Measurements from ENCODE around the gene EEFSEC.

EEFSEC gene

DNA sequence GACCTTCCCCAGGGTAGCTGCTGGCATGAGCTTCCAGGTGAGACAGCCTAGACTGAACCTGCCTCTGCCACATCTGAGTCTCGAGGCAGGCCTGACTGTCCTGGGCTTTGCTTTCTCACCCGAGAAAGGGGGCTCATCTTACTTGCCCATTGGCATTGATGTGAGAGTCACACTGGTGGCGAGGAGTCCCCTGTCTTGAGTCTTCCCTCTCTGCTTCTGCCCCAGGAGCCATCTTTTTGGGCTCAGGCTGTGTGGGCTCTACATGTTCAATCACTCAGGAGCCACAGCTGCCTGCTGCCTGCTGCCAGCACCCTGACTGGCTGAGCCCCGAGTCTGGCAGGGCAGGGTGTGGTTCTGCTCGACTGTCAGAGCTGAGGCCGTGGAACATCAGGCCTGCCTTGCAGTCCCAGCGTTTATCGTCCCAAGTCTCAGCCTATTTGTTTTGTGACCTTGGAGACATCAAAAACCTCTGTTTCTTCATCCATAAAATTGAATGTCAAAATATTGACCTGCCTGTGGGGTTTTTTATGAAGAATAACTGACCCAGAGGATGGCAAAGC lies 180.9 kb downstream of the EEFSEC start:
- DNase-seq (ENCODE audit: low read depth, low spot score): no peak

DNA sequence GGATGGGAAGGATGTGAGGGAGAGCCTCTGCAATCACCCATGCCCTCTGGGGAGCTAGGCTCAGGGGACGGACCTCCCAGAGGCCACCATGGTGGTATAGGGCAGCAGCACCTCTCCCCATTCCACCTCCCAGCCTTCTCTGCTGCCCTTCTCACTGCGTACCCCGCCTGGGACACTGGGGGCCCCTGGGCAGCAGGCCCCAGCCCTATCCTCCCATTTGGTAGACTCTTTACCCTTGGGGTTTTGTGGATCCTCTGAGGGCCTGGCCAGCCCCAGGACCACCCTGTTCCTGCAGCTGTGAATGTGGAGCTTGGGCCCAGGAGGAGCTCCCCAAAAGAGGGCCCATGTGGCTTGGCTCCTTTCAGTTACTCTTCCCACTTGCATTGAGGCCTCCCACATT lies 181.5 kb downstream of the EEFSEC start:
- DNase-seq (ENCODE audit: low read depth, low spot score): no peak

DNA sequence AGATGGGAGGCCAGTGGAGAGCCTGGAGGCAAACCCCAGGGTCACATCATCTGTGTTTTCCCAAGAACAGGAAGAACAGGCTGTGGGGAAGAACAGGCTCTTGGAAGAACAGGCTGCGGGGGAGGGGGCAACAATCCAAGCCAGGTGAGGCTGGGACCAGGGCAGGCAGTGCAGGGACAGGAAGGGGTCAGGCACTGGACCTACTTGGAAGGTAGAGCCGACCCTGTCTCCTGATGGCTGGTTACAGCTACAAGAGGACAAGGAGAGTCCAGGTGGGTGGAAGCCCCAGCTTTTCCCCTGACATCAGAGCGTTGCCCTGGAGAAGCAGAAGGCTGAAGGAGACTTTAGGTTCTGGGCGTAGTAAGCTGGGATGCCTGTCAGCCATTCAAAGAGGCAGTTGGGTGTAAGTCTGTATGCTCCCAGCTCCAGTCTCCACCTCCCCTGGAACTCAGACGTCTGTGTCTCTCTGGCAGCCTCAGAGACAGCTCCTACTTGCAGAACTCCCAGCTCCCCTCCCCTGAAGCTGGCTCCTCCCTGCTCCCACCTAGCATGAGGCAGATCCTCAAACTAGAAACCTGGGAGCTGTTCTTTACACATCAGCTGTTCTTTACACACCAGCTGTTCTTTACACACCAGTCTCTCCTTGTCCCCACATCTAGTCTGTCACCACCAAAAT lies 182.5 kb downstream of the EEFSEC start:
- peak; percentile 91 for DNase-seq (ENCODE audit: low read depth, low spot score)

DNA sequence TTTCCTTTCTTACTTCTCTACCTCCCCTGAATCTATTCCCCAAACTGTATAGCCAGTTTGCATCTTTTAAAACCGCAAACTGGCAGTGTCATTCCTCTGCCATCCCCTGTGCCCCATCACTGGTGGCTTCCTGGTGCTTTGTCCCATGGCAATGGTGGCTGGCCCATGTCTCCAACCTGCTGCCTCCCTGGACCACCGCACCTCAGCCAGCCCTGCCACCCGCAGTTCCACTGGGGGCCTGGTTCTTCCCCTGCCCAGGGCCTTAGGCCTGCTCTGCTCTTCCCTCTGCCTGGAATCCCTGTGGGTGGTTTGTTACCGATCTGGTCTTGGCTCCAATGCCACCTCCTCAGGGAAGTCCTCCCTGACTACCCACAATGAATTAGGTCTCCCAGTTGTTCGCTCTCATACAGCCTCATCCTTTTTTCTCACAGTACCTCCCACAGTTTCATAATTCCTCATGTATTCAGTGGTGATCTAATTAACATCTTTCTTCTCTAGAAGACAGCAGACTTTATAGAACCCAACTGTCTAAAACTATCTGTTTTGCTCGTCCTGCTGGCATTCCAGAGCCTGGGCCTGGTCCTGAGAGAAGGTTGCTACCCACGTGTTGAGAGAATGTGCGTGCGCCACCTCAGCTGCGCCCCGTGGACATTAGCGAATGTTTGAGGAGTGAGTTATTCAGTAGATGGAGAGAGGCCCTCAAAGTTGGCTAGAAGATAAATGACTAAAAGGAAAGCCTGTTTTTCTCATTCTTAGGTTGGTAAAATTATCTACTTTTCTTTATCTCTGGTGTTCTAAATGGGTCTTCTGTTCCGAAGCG lies 183.3 kb downstream of the EEFSEC start:
- no peak for DNase-seq (ENCODE audit: low read depth, low spot score)

DNA sequence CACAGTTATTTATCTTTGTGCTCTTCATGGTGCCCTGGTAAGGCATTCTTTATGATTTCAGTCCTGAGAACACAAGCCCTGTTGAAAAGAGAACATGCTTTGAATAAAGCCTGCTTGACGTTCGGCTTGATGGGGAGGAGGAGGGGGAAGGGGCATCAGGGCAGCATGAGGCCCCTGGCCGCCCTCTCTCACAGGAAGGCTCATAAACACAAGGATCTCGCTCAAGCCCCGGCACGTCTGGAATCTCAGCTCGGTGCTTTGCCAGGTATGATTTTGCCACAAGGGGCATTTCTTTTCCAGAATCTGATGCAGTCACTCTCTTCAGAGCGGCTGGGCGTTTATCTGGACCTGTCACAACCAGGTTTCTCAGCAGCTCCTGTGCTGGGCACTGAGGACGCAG lies 184.0 kb downstream of the EEFSEC start:
- DNase-seq (ENCODE audit: low read depth, low spot score): no peak

DNA sequence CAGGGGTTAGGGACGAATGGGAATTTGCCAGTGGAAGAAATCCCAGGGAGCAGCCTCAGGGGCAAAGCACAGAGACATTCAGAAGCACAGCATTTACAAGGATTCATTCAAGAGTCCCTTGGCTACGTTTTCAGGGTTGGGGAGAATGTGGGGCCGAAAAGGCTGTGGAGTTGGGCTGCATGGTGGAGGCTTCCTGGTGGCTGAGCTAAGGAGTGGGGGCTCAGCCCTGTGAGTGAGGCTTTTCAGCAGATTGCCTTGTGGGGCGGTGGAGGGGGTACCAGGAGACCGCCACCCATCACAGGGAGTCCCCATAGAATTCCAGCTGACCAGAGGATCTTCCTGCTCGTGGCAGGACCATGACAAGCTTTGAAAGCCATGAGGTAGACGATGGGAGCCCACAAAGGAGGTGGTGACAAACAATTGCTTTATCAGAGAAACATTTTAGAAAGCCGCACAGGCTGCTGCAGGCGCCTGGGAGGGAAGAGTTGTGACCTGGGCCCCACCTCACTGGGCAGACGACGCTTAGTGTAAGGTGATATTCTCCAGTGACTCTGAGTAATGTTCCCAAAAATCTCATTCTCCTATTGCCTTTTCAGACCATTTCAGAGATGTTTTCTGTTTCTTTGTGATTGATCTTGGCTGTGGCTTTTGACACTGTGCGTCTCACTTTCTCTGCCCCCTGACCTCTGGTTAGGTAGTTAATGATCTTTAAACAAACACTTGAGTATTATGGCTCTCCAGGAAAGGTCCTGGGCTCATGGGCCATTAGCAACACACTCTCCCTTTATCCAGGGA lies 185.5 kb downstream of the EEFSEC start:
- no peak for DNase-seq (ENCODE audit: low read depth, low spot score)

DNA sequence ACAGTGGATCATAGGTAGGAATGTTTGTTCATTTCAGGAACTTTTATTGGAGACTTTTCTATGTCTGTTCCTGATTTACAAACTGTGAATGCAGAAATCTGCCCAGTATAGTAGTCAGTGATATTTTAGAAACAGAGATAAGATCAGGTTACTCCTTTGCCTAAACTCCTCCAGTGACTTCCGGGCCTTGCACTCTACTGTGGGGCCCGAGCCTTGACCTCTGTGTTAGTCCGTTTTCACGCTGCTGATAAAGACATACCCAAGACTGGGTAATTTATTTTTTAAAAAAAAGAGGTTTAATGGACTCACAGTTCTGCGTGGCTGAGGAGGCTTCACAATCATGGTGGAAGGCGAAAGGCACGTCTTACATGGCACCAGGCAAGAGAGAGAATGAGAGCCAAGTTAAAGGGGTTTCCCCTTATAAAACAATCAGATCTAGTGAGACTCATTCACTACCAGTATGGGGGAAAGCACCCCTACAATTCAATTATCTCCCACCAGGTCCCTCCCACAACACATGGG lies 186.3 kb downstream of the EEFSEC start:
- no peak for DNase-seq (ENCODE audit: low read depth, low spot score)

DNA sequence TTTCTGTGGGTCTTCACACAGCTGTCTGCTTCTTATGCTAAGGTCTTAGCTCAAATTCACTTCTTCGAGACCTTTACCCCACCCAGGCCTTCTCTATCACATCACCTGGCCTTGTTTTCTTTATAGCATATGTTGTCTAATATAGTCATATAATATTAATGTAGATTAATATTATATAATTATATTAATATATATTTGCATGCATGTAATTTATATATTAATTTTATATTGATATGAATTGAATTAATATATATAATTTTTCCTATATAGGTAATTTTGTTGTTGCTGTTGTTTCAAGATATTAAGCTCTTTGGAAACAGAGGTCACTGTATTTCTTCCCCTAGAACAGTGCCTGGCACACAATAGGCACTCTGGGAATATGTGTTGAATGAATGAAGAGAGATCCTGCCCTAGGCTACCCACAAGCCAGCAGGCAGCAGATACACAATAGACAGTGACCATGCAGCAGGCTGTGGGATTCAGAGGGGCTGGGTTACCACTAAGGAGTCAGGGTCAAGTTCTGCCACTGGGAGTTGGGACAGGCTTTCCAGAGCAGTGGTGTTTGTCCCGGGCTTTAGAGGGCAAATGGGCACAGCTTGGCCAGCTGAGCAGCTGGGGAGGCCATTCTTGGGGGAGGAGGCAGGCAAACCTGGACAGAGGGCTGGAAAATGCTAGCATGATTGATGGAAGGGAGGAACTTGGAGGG lies 187.1 kb downstream of the EEFSEC start:
- no peak for DNase-seq (ENCODE audit: low read depth, low spot score)

DNA sequence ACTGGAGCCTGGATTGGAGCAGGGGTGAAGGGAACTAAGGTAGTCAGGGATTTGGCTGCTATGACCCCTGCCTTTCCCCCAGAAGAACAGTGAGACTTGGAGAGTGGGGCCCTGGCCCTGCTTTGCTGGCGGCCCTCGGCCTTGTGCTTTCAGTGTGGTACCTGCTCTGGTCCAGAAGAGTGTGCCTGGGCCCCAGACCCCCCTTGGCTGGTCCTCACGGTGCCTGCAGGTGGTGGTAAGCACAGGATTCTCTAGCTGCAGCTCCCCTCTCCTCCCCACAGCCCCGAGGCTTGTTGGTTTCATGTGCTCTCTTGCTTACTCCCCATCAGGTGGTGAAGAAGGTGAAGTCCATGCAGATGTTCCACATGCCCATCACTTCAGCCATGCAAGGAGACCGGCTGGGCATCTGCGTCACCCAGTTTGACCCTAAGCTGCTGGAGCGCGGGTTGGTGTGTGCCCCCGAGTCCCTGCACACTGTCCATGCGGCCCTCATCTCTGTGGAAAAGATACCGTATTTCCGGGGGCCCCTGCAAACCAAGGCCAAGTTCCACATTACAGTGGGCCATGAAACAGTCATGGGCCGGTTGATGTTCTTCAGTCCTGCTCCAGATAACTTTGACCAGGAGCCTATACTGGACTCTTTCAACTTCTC lies 187.7 kb downstream of the EEFSEC start:
- no peak for DNase-seq (ENCODE audit: low read depth, low spot score)

DNA sequence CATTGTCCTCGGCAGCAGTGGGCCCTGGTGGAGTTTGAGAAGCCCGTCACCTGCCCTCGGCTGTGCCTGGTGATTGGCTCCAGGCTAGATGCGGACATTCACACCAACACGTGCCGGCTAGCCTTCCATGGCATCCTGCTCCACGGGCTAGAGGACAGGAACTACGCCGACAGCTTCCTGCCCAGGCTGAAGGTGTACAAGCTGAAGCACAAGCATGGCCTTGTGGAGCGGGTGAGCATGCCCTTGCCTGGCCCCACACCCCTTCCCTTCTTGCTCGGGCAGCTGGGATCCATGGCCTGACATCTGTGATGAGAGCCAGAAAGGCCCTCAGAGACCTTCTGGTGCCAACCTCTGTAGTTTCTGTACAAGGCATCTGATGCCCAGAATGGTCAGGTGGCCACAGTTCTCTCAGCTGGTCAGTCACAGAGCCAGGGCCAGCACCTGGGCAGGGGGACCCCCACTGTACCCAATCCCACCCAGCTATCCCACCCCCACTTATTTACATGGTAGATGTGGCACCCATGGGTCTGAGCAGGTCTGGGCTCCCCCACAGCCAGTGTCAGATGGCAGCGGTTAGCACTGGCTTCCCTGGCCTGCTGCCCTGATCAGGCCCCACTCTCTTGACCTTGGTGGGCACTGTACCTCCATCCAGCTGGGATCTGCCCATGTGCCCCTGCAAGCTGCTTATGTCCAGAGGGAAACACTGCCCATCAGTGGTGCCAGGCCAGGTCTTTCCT lies 188.5 kb downstream of the EEFSEC start:
- DNase-seq (ENCODE audit: low read depth, low spot score): no peak

DNA sequence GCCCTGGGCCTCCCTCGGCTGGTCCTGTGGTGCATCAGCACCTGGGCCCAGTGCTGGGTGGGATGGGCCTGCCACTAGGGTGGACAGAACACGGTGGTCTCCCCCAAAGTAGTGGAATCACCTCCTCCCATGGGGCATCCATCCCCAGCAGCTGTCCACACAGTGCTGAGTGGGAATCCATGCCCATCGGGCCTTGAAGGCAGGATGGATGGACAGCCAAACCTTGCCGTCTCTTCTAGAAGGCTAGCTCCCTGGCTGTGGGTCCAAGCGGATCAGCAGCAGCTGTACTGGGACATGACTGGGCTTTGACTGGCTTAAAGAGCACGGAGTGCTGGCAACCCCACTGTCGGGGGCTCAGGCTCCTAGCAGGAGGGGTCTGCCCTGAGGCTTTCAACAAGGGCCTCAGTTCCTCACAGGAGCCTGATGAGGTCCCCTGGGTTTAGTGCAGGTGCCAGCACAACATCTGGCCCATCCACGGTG lies 189.5 kb downstream of the EEFSEC start:
- DNase-seq (ENCODE audit: low read depth, low spot score): no peak

DNA sequence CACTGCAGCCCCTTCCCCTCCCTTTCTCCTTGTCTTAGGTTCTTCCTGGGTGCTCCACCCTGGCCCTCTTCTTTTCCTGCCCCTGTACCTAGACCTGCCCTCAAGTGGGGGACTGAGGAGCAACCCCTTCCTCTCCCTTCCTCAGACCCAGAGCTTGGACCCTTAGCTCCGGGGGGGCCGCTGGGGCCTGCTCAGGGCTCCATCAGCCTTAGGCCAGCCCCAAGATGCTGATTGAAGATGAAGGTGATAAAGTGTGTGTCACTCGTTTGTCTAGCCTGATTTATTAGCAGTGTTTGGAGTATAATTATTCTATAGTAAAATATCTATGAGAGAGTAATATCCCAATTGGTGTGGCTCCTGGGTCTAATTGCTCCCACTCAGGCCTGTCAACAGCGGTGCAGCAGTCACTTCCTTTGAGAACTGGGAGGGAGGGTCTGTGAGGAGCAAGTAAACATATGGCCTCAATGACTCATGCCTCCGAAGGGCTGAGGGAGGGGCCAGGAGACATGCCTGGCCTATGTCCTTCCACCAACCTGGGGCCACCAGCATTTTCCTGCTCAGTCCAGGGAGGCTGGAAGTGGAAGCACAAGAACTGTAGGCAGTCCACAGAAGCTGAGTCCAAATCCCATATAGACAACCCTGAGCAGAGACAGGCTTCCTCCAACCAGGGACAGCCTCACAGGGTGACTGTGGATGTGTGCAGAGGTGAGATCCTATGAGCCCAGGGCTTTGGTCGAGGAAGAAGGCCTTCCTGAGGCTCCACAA lies 190.2 kb downstream of the EEFSEC start:
- peak; percentile 83 for DNase-seq (ENCODE audit: low read depth, low spot score)

DNA sequence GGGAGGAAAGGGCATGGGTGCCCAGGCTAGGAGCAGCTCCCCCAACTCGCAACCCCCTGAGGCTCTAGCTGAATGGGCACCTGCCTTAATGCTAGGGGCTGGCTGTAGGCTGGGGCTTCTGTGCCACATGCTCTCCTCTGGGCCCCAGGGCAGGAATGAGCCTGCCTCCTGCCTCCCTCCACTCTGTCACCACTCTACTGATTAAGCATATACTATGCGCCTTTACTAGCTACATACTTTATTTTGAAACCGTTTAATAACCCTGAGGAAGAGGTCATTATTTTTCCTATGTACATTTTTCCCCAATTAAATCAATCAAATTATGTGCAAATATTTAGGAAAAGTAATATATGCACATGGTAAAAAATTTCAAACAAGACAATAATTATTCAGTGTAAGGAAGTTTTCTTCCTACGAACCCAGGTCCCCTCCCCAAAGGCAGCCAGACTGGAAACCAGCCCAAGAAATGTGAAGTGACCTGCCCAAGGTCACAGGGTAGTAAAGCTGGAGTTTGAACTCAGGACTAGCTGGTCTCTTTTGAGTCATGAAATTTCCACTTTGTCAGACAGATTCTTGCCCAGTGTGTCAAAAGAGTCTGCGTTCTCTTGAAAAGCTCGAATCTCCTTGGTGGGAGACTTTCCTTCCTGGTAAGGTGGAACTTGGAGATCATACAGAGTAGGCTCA lies 190.9 kb downstream of the EEFSEC start:
- DNase-seq (ENCODE audit: low read depth, low spot score): no peak

DNA sequence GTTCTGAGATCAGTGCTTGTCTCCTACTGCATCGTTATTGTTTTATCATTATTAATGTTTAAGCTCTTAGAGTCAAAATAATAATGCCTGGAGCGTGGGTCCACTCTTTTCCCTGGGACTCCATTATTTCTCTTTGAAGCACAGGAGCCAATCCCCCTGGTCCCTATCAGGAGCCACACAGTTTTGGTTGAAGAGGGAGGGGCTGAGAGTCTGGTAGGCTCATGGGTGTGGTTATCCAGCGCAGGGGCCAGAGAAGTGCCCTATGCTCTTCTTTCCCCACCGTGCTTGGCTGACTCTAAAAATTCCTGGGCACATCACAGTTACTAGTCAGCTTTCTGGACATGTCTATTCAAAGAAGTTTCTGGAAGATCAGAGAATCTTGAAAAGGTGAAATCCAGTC lies 191.9 kb downstream of the EEFSEC start:
- DNase-seq (ENCODE audit: low read depth, low spot score): no peak

DNA sequence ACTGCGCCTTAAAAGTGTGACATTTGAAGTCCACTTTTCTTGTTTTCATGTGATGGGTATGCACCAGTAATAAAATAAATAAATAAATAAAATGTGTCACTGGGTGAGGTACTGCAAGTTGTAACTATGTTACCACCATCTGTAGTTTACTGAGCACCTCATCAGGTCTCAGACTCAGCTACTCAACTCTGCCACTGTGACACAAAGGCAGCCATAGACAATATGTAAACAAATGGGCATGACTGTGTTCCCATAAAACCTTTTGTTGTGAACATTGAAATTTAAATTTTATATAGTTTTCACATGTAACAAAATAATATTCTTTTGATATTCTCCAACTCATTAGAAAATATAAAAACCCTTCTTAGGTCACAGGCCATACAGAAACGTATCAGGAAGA lies 193.3 kb downstream of the EEFSEC start:
- DNase-seq (ENCODE audit: low read depth, low spot score): no peak

DNA sequence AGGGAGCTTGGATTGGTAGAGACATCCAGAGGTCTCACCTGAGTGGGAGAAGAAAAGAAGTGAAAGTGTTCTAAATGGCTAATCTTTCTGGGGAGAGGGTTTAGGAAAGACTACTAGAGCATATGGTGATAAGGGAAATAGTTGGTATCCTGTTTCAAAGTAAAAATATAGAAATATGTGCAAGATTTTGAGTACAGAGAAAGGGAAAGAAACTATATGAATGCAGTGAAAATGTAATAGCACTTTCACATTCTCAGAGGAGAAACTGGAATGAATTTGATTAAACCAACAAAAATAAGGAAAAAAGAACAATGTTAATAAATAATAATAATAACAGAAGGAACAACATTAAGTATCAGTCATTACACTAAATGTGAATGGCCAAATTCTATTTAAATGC lies 194.0 kb downstream of the EEFSEC start:
- no peak for DNase-seq (ENCODE audit: low read depth, low spot score)

DNA sequence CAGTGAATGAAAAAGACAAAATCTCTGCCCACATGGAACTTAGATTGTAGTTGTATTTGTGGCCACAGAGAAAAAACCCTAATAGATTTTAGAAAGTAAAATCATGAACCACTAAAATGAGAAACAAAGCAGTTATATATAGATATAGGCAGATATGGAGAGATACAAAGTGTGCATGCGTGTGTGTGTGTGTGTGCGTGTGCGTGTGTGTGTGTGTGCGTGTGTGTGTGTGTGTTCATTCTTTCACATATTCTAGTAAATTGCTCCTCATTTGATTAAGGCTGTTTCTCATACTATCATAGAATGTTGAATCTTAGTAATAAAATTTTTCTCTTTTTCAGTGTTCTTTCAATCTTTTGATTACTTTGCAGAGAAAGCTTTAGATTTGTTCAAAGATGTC lies 194.8 kb downstream of the EEFSEC start:
- no peak for DNase-seq (ENCODE audit: low read depth, low spot score)

DNA sequence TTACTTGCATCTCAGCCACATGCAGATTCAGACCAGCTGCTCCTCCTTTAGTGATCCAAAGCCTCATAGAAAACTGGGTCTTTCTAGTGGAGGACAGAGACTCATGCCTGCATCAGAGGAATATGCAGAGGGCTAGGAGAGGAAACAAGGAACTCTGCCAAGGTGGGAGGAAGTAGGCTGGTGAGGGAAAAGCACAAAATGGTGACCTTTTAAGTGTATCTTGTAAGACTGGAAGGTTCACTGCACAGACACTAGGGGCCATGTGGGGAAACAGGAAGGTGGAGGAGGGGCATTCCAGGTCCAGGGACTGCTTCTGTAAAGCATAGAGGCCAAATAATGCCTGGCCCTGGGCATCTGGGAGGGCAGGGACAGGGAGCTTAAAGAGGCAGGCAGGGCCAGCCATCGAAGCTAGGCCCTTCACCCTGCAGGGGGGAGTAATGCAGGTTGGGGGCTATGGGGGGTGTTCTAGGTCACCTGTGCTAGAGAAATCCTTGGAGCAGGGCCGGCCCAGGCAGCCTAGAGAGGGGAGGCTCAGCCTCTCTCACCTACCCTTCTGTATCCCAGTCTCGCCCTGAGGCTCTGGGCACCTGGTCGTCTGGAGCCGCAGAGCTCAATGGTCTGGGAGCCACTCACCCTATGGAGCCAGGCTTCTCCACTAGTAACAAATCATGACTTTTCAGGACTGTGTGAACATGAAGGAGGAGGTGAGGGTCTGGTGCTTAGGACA lies 195.7 kb downstream of the EEFSEC start:
- DNase-seq (ENCODE audit: low read depth, low spot score): peak; percentile 38
